Right lobe of liver (tissue), 6 donors: ENCODE data around the gene TEKT2. TPM values are rescaled to one million over a fixed set of nuclear protein-coding genes. Genes with fewer than 3 reads are reported as not detected.

ENCODE experiments used
- ATAC-seq, 4 donors: fragments of 200-7000 bp; cut with Tn5 transposase; one replicate each; pipeline ENCODE4 v1.9.1; 2020; ENCODE audit warnings: mild to moderate bottlenecking in 4 of 4, moderate library complexity in 4 of 4
- DNase-seq, 3 donors: peaks; one replicate each; pipeline ENCODE4 v3.0.0-alpha.2; 2020
- H3K27ac ChIP-seq, 3 donors: fragments of 200-600 bp; one replicate each; pipeline ENCODE4 v1.8.0; 2022
- H3K27me3 ChIP-seq, 2 donors: fragments of 200-600 bp; one replicate each; pipeline ENCODE4 v1.8.0; 2022
- H3K36me3 ChIP-seq, 4 donors: fragments of 200-600 bp; sonication (generic) in 1 of 4; one replicate each; pipeline versions ENCODE4 v1.5.1 to v1.8.0; 2017 to 2022; ENCODE audit warnings: control low read depth in 1 of 4
- H3K4me1 ChIP-seq, 4 donors: fragments of 200-600 bp; sonication (generic) in 1 of 4; one replicate each; pipeline versions ENCODE4 v1.5.1 to v1.8.0; 2017 to 2022; ENCODE audit warnings: control low read depth in 1 of 4
- H3K4me3 ChIP-seq, 3 donors: fragments of 200-600 bp; one replicate each; pipeline ENCODE4 v1.8.0; 2022
- H3K9me3 ChIP-seq, 4 donors: fragments of 200-600 bp; sonication (generic) in 1 of 4; one replicate each; pipeline versions ENCODE4 v1.5.1 to v1.8.0; 2017 to 2022; ENCODE audit warnings: control low read depth in 1 of 4
- CTCF ChIP-seq, 4 donors: fragments of 200-600 bp in 3 of 4; fragments of 450-650 bp in 1 of 4; IDR thresholded peaks; one replicate each; pipeline versions ENCODE4 v1.5.1 to v1.8.0; 2016 to 2022; ENCODE audit warnings: antibody characterized with exemption in 4 of 4, mild to moderate bottlenecking in 2 of 4
- POLR2A ChIP-seq: fragments of 450-650 bp; IDR thresholded peaks from one replicate; pipeline ENCODE4 v1.6.1; 2017; ENCODE audit warnings: antibody characterized with exemption, mild to moderate bottlenecking
- WGBS: methylation state at CpG from one replicate; pipeline ENCODE4 v1.1.6; 2018; ENCODE audit warnings: low coverage, low lambda C conversion rate; ENCODE audit not compliant: insufficient coverage; ENCODE audit errors: missing lambda C conversion rate; 5-methylcytosine and 5-hydroxymethylcytosine counted together
- intact Hi-C, 2 donors: fragments of 100-400 bp; cut with DNase I; formaldehyde crosslinking; loops; one replicate each; pipeline versions ENCODE4 v1.11.2 to v1.14.1; 2022
- total RNA-seq, 6 experiments: library from RNA; depleted of rRNA in 2 of 6; stranded (reverse); fragments of >200 nt in 2 of 6; fragmentation: NEBNext Ultra II Directional in 3 of 6; extraction: Animal tissue kit (Norgen Biotek cat#: 25700) in 3 of 6; gene quantifications; one replicate each; pipeline versions ENCODE4 v1.1.0 to v1.2.4, GENCODE V29; 2016 to 2023
- donor health status: DM: no; HTN: yes; CAD: no.
- donor health status: DM: no; HTN: no; CAD: no.
- donor health status: DM: no; HTN: no; CAD: no.
- donor health status: DM: no; HTN: yes; CAD: no.
- donor health status: DM: no; HTN: yes; CAD: no.

Gene TEKT2
- total RNA-seq, 6 experiments from 2014 or later = not detected

- DNase-seq = no peak
- no peak for ATAC-seq
- H3K36me3 ChIP-seq = peaks cover 0 to 9% (median 4%) of the 10 kb centered on the region in 4 donors
Observed at GRCh38 chr1:36051821-36052220, 32.1 kb upstream of the TEKT2 start.

GRCh38 chr1:36053978-36054377 lies 29.9 kb upstream of the TEKT2 start:
- intact Hi-C loops = no loop called here
- Histone ChIP-seq H3K27me3 (no peaks in the 10 kb centered on the region), H3K36me3 (peaks cover 0 to 9% (median 4%) of the 10 kb centered on the region in 4 donors), H3K4me1 (no peaks in the 10 kb centered on the region), H3K4me3 (no peak overlapping the region), H3K9me3 (no peaks in the 10 kb centered on the region), H3K27ac (no peak overlapping the region)
- ATAC-seq (no peak), DNase-seq (no peak)
- TF ChIP-seq CTCF (IDR thresholded peaks at IDR 0.05) = no peak
- TF ChIP-seq POLR2A = no peak

More at GRCh38 chr1:36051821-36052220, 32.1 kb upstream of the TEKT2 start:
- intact Hi-C loops = no loop called here
- Histone ChIP-seq H3K4me3 (no peak overlapping the region), H3K27me3 (no peaks in the 10 kb centered on the region), H3K4me1 (no peaks in the 10 kb centered on the region), H3K9me3 (no peaks in the 10 kb centered on the region), H3K27ac (no peak overlapping the region)
- no peak for TF ChIP-seq POLR2A
- no peak for TF ChIP-seq CTCF (IDR thresholded peaks at IDR 0.05)

- no peak for ATAC-seq
- H3K36me3 ChIP-seq = peaks cover 0 to 9% (median 4%) of the 10 kb centered on the region in 4 donors
- H3K4me3 ChIP-seq = no peak overlapping the region
- H3K4me1 ChIP-seq = no peaks in the 10 kb centered on the region
- H3K9me3 ChIP-seq = no peaks in the 10 kb centered on the region
- no peak for TF ChIP-seq CTCF (IDR thresholded peaks at IDR 0.05)
- no peak for TF ChIP-seq POLR2A
- H3K27ac ChIP-seq = no peak overlapping the region
- 81% methylated on average over 5 of the region's 5 CpGs for WGBS
- DNase-seq = no peak
- intact Hi-C loops = no loop called here
- H3K27me3 ChIP-seq = no peaks in the 10 kb centered on the region
Observed at GRCh38 chr1:36055706-36056105, 28.2 kb upstream of the TEKT2 start.

- ATAC-seq (no peak), DNase-seq (no peak)
- 100% methylated on average over 1 of the region's 1 CpG for WGBS
- intact Hi-C loops = no loop called here
- TF ChIP-seq CTCF (IDR thresholded peaks at IDR 0.05) = no peak
- no peak for TF ChIP-seq POLR2A
- Histone ChIP-seq H3K4me1 (no peaks in the 10 kb centered on the region), H3K4me3 (no peak overlapping the region), H3K27ac (no peak overlapping the region), H3K9me3 (no peaks in the 10 kb centered on the region), H3K27me3 (no peaks in the 10 kb centered on the region), H3K36me3 (no peaks in the 10 kb centered on the region)
Observed at GRCh38 chr1:36062315-36062714, 21.6 kb upstream of the TEKT2 start.

GRCh38 chr1:36067871-36068270 lies 16.0 kb upstream of the TEKT2 start:
- H3K4me1 ChIP-seq = no peaks in the 10 kb centered on the region
- H3K27me3 ChIP-seq = no peaks in the 10 kb centered on the region
- no peaks in the 10 kb centered on the region for H3K9me3 ChIP-seq
- no peak overlapping the region for H3K27ac ChIP-seq
- intact Hi-C loops = no loop called here
- ATAC-seq (no peak), DNase-seq (no peak)
- TF ChIP-seq CTCF (IDR thresholded peaks at IDR 0.05) (no peak), POLR2A (no peak)
- no peak overlapping the region for H3K4me3 ChIP-seq
- H3K36me3 ChIP-seq = no peaks in the 10 kb centered on the region
